Measurements from ENCODE around the gene SDCCAG8.

DNA sequence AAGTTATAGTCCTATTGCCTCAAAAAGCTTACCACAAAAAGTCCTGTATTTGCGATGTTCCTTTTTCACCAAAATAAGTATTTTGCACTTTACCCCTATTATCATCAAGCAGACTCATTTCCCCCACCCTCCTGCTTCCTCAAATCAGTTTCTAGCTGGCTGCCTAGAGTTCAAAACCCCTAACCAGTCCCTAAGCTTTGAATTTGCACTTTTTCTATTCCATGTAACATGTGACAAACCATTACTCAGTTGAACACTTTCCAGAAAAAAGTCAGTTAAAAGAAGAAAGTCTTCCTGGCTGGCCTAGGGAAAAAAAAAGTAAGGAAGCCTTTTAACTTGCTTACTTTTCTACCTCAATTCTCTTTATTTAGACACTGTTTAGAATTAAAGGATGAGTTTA lies 8.9 kb upstream of the SDCCAG8 start:
- TF ChIP-seq EZH2 (IDR thresholded peaks at IDR 0.05), result no peak
- TF ChIP-seq POLR2AphosphoS5 (IDR thresholded peaks at IDR 0.05; ENCODE audit: borderline replicate concordance, low read depth, low read length), result no peak
- no peak for TF ChIP-seq FOXP2 (optimal IDR thresholded peaks at IDR 0.05; ENCODE audit: control extremely low read depth, extremely low read length, insufficient read depth)

Measured in SK-N-MC (cell line).